NCI-H524 treated with DMSO at 0.1 percent for 48 hours (cell line): Measurements from ENCODE around the gene SSTR3.
"Not testable (repeated sequence)": the region's sequence is repeated elsewhere in the genome, so short reads cannot be mapped to it uniquely, and the experiment has no call there.

Experiments
- DNase-seq: peaks from one replicate; lab custom pipeline; 2025; lab: John Stamatoyannopoulos, UW

SSTR3 gene

GRCh38 chr22:37181681-37182080 lies 30.6 kb downstream of the SSTR3 start:
- DNase-seq = no peak

- no peak for DNase-seq
These were observed 31.6 kb downstream of the SSTR3 start for GRCh38 chr22:37180531-37181231.

GRCh38 chr22:37179622-37180420 lies 32.5 kb downstream of the SSTR3 start:
- DNase-seq = no peak

- no peak for DNase-seq
These were observed 33.2 kb downstream of the SSTR3 start for GRCh38 chr22:37179126-37179470.

- DNase-seq = no peak
These were observed 33.7 kb downstream of the SSTR3 start for GRCh38 chr22:37178350-37179125.

- DNase-seq = no peak
These were observed 34.5 kb downstream of the SSTR3 start for GRCh38 chr22:37177755-37178154.

GRCh38 chr22:37177221-37177620 lies 35.1 kb downstream of the SSTR3 start:
- no peak for DNase-seq

- no peak for DNase-seq
These were observed 35.7 kb downstream of the SSTR3 start for GRCh38 chr22:37176464-37177061.

GRCh38 chr22:37175414-37176281 lies 36.6 kb downstream of the SSTR3 start:
- no peak for DNase-seq

GRCh38 chr22:37174964-37175363 lies 37.3 kb downstream of the SSTR3 start:
- DNase-seq = no peak

GRCh38 chr22:37173709-37174108 lies 38.6 kb downstream of the SSTR3 start:
- no peak for DNase-seq

GRCh38 chr22:37172266-37173245 lies 39.7 kb downstream of the SSTR3 start:
- DNase-seq = no peak

- no peak for DNase-seq
These were observed 40.6 kb downstream of the SSTR3 start for GRCh38 chr22:37171662-37172061.

GRCh38 chr22:37170689-37171405 lies 41.4 kb downstream of the SSTR3 start:
- DNase-seq = not testable (repeated sequence)

GRCh38 chr22:37169947-37170688 lies 42.2 kb downstream of the SSTR3 start:
- DNase-seq = no peak

- no peak for DNase-seq
These were observed 42.9 kb downstream of the SSTR3 start for GRCh38 chr22:37169406-37169805.

- no peak for DNase-seq
These were observed 44.2 kb downstream of the SSTR3 start for GRCh38 chr22:37167981-37168647.
